K562 (cell line): ENCODE measurements around the gene VAMP8. TPM values are rescaled to one million over a fixed set of nuclear protein-coding genes. Genes with fewer than 3 reads are reported as not detected.

Experiments used
- FOXJ2 ChIP-seq: fragments of 200-800 bp; sonication (Bioruptor generic); IDR thresholded peaks from 2 replicates; pipeline ENCODE4 v1.6.1; 2016; ENCODE audit warnings: missing genetic modification characterization, missing compliant biosample characterization
- GATAD2A ChIP-seq: fragments of 450-650 bp; IDR thresholded peaks from 2 replicates; pipeline ENCODE4 v1.6.1; 2017
- KLF10 ChIP-seq: fragments of 250-450 bp; sonication (Bioruptor Pico); IDR thresholded peaks from 2 replicates; pipeline ENCODE4 v1.6.1; 2021; ENCODE audit warnings: matching md5 sums
- KLF13 ChIP-seq: fragments of 450-650 bp; IDR thresholded peaks from 2 replicates; pipeline ENCODE4 v1.6.1; 2016; ENCODE audit warnings: missing genetic modification characterization, low read depth, mild to moderate bottlenecking, missing compliant biosample characterization, moderate library complexity, borderline replicate concordance
- NFIC ChIP-seq: fragments of 450-650 bp; IDR thresholded peaks from 2 replicates; pipeline ENCODE4 v1.6.1; 2017; ENCODE audit warnings: mild to moderate bottlenecking, inconsistent platforms
- PHTF2 ChIP-seq: fragments of 250-450 bp; sonication (Bioruptor Pico); IDR thresholded peaks from 2 replicates; pipeline ENCODE4 v1.5.0; 2021; ENCODE audit warnings: mild to moderate bottlenecking
- RUNX1 ChIP-seq: sonication (generic); IDR thresholded peaks from 2 replicates; pipeline ENCODE4 v1.6.1; 2016; ENCODE audit warnings: antibody characterized with exemption, low read depth
- SAFB ChIP-seq: fragments of 200-400 bp; formaldehyde crosslinking; IDR thresholded peaks from 2 replicates; pipeline ENCODE4 v1.6.1; 2017; ENCODE audit warnings: low read depth, low read length, borderline replicate concordance
- SIRT6 ChIP-seq: IDR thresholded peaks from one replicate; pipeline ENCODE4 v1.6.1; 2012; ENCODE audit warnings: low read depth, mild to moderate bottlenecking, control low read depth, inconsistent platforms, low read length, moderate library complexity
- SRF ChIP-seq, 2 experiments: fragments of 250-450, 450-650 bp in 1 of 2; sonication (Bioruptor Pico) in 1 of 2; sonication (generic) in 1 of 2; formaldehyde crosslinking; IDR thresholded peaks; 2 replicates each; pipeline versions ENCODE4 v1.5.0 to v1.5.1; 2020 to 2022; ENCODE audit warnings: mild to moderate bottlenecking in 1 of 2, missing genetic modification reagents in 1 of 2
- STAT5B ChIP-seq: fragments of 250-450 bp; sonication (Bioruptor Pico); IDR thresholded peaks from 2 replicates; pipeline ENCODE4 v1.8.0; 2021; ENCODE audit warnings: mild to moderate bottlenecking, inconsistent platforms
- TARDBP ChIP-seq: fragments of 450-650 bp; IDR thresholded peaks from 2 replicates; pipeline ENCODE4 v1.6.1; 2016
- THRAP3 ChIP-seq: fragments of 450-650 bp; IDR thresholded peaks from 2 replicates; pipeline ENCODE4 v1.6.1; 2016; ENCODE audit warnings: mild to moderate bottlenecking, inconsistent platforms, borderline replicate concordance
- ZBTB43 ChIP-seq: sonication (generic); formaldehyde crosslinking; IDR thresholded peaks from 2 replicates; pipeline ENCODE4 v1.8.0; 2023; ENCODE audit warnings: mild to moderate bottlenecking, missing genetic modification reagents
- ZNF324 ChIP-seq: fragments of 250-450 bp; sonication (Bioruptor Pico); IDR thresholded peaks from 2 replicates; pipeline ENCODE4 v1.4.0; 2020; ENCODE audit warnings: mild to moderate bottlenecking
- ZNF408 ChIP-seq: fragments of 250-450 bp; sonication (Bioruptor Pico); IDR thresholded peaks from 2 replicates; pipeline ENCODE4 v1.4.0; 2020; ENCODE audit warnings: low read depth, mild to moderate bottlenecking, moderate library complexity
- polyA plus RNA-seq, 8 experiments: library from polyadenylated mRNA; depleted of rRNA in 4 of 8; stranded (reverse) in 5 of 8; unstranded in 3 of 8; fragments of >200 nt; fragmentation: Nextera tagmentation in 2 of 8; fragmentation: Illumina TruSeq in 1 of 8; extraction: Ambion mirVana in 2 of 8; extraction: Trizol in 1 of 8; gene quantifications; 2 replicates each; pipeline versions ENCODE4 v1.2.1 to v1.2.3, GENCODE V29; 2011 to 2014; ENCODE audit warnings: inconsistent platforms in 1 of 8, missing spikeins in 1 of 8
- total RNA-seq, 7 experiments: library from RNA; depleted of rRNA in 6 of 7; stranded (reverse); fragments of >200 nt in 6 of 7; fragmentation: Illumina TruSeq in 2 of 7; extraction: Trizol in 2 of 7; gene quantifications; 2 replicates each; pipeline versions ENCODE4 v1.2.1 to v1.2.3, GENCODE V29; 2011 to 2021; ENCODE audit warnings: low replicate concordance in 1 of 7
- TF ChIP-seq, protein P1 (sequence below), 2 experiments: fragments of 450-650 bp; formaldehyde crosslinking in 1 of 2; IDR thresholded peaks; 2 replicates each; pipeline versions ENCODE4 v1.4.0 to v1.6.1; 2014 to 2020; ENCODE audit warnings: mild to moderate bottlenecking in 2 of 2, borderline replicate concordance in 1 of 2, low read depth in 1 of 2

Gene VAMP8
- total and polyA plus RNA-seq, 9 of the 15 experiments (the other 6 are each of a cell fraction or from before 2014, with no cell fraction given), result 107 to 571 (median 248) TPM

- TF ChIP-seq FOXJ2 (tag) (no peak), SAFB (no peak), THRAP3 (no peak), SRF (CRISPR knock-in tag; IDR thresholded peaks at IDR 0.05) (no peak), ZNF324 (CRISPR knock-in tag) (no peak), NFIC (no peak), GATAD2A (no peak), KLF10 (CRISPR knock-in tag) (no peak), TARDBP (no peak), SIRT6 (no peak), PHTF2 (CRISPR knock-in tag) (no peak), KLF13 (tag) (no peak), ZBTB43 (CRISPR knock-in tag) (no peak), ZNF408 (CRISPR knock-in tag) (no peak), RUNX1 (no peak), STAT5B (CRISPR knock-in tag) (no peak)
- TF ChIP-seq, protein P1, sequence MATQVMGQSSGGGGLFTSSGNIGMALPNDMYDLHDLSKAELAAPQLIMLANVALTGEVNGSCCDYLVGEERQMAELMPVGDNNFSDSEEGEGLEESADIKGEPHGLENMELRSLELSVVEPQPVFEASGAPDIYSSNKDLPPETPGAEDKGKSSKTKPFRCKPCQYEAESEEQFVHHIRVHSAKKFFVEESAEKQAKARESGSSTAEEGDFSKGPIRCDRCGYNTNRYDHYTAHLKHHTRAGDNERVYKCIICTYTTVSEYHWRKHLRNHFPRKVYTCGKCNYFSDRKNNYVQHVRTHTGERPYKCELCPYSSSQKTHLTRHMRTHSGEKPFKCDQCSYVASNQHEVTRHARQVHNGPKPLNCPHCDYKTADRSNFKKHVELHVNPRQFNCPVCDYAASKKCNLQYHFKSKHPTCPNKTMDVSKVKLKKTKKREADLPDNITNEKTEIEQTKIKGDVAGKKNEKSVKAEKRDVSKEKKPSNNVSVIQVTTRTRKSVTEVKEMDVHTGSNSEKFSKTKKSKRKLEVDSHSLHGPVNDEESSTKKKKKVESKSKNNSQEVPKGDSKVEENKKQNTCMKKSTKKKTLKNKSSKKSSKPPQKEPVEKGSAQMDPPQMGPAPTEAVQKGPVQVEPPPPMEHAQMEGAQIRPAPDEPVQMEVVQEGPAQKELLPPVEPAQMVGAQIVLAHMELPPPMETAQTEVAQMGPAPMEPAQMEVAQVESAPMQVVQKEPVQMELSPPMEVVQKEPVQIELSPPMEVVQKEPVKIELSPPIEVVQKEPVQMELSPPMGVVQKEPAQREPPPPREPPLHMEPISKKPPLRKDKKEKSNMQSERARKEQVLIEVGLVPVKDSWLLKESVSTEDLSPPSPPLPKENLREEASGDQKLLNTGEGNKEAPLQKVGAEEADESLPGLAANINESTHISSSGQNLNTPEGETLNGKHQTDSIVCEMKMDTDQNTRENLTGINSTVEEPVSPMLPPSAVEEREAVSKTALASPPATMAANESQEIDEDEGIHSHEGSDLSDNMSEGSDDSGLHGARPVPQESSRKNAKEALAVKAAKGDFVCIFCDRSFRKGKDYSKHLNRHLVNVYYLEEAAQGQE (IDR thresholded peaks at IDR 0.05; ENCODE audit: borderline replicate concordance), result no peak
- TF ChIP-seq, protein P1 (CRISPR knock-in tag; IDR thresholded peaks at IDR 0.05; ENCODE audit: low read depth), result no peak
Measured at GRCh38 chr2:85578243-85579180, 1.1 kb downstream of the VAMP8 start (continued).
